GM12892 (cell line): Measurements from ENCODE around the gene MAGI3.

ENCODE experiments used
- POLR2A ChIP-seq: IDR thresholded peaks from 2 replicates; pipeline ENCODE4 v1.6.1; 2011; ENCODE audit warnings: low read depth, low read length, control low read depth
- POLR2AphosphoS5 ChIP-seq: IDR thresholded peaks from 2 replicates; pipeline ENCODE4 v1.6.1; 2011; ENCODE audit warnings: low read depth, low read length, control low read depth

DNA sequence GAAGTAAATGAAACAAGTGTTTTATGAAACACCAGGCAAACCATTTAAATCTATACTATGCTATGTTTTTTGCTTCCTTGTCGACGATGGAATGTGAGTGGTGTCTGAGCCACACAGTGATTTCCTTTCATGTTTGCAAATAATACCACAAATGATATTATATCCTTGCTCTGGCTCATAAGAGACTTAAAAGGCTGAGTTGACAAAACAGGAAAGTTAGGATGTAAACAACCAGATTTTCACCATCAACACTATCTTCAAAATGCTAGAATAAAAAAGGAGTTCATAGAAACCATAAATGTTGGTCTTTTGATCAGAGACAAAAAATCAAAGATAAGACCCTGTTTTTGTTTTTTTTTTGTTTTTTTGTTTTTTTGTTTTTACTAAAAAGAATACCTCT, 17.8 kb upstream of the MAGI3 start:
- TF ChIP-seq POLR2AphosphoS5 (no peak), POLR2A (no peak)
